H1 (cell line): Measurements from ENCODE around the gene LRRC49. TPM values are rescaled to one million over a fixed set of nuclear protein-coding genes. Genes with fewer than 3 reads are reported as not detected.

Experiments
- CTCF ChIA-PET: fragments of 300-600 bp; sonication (Branson Sonifier 250); formaldehyde crosslinking; loops from one replicate; lab custom pipeline; 2021; ENCODE audit not compliant: partially characterized antibody; lab: Charles Lee
- POLR2A ChIA-PET: fragments of 300-600 bp; sonication (Branson Sonifier 250); formaldehyde crosslinking; loops from one replicate; lab custom pipeline; 2021; ENCODE audit warnings: inconsistent platforms; ENCODE audit not compliant: partially characterized antibody; lab: Charles Lee
- DNase-seq, 2 experiments: peaks; one replicate each; pipeline versions ENCODE4 v3.0.0 to v3.0.0-alpha.2; 2010 to 2022; ENCODE audit warnings: low spot score in 2 of 2, low read depth in 1 of 2, mixed read lengths in 1 of 2
- FAIRE-seq: peaks from 2 replicates; lab custom pipeline; 2011; peaks lifted over from hg19 to GRCh38; lab: Jason Lieb, UNC
- H2AFZ ChIP-seq: 2 replicates; pipeline ENCODE4 v1.8.1; 2012; ENCODE audit warnings: low read length, inconsistent platforms
- H2AK5ac ChIP-seq: 2 replicates; pipeline ENCODE4 v1.6.1; 2013; ENCODE audit warnings: low read depth, low read length
- H2BK120ac ChIP-seq: replicated peaks from 2 replicates; pipeline ENCODE3; 2013; ENCODE audit warnings: low read depth, low read length, inconsistent platforms
- H2BK12ac ChIP-seq: 2 replicates; pipeline ENCODE4 v1.6.1; 2013; ENCODE audit warnings: low read depth, low read length
- H2BK15ac ChIP-seq: 2 replicates; pipeline ENCODE4 v1.6.1; 2013; ENCODE audit warnings: low read length
- H2BK20ac ChIP-seq: 2 replicates; pipeline ENCODE4 v1.6.1; 2013; ENCODE audit warnings: low read length
- H2BK5ac ChIP-seq: 2 replicates; pipeline ENCODE4 v1.6.1; 2013; ENCODE audit warnings: low read depth, low read length
- H3K14ac ChIP-seq: 2 replicates; pipeline ENCODE4 v1.6.1; 2013; ENCODE audit warnings: inconsistent platforms; ENCODE audit not compliant: insufficient read length
- H3K18ac ChIP-seq: 2 replicates; pipeline ENCODE4 v1.6.1; 2013; ENCODE audit warnings: low read length; ENCODE audit errors: extremely low read depth
- H3K23ac ChIP-seq: 2 replicates; pipeline ENCODE4 v1.6.1; 2013; ENCODE audit warnings: inconsistent platforms; ENCODE audit not compliant: insufficient read length
- H3K23me2 ChIP-seq: 2 replicates; pipeline ENCODE4 v1.6.1; 2013; ENCODE audit warnings: low read depth, low read length
- H3K27ac ChIP-seq: 2 replicates; pipeline ENCODE4 v1.6.1; 2011; ENCODE audit warnings: low read depth, low read length, inconsistent platforms
- H3K27me3 ChIP-seq, 4 experiments: replicated peaks in 1 of 4; 1 replicate in 1 of 4; 2 replicates in 3 of 4; pipeline versions ENCODE4 v1.6.1 to v1.8.1; 2011 to 2013; ENCODE audit warnings: low read length in 3 of 4, mild to moderate bottlenecking in 3 of 4, inconsistent platforms in 2 of 4, mixed read lengths in 2 of 4, moderate library complexity in 1 of 4; ENCODE audit not compliant: control insufficient read depth in 3 of 4, insufficient read depth in 3 of 4; ENCODE audit errors: extremely low read depth in 1 of 4
- H3K36me3 ChIP-seq, 4 experiments: 2 replicates each; pipeline versions ENCODE4 v1.6.1 to v1.8.1; 2011 to 2013; ENCODE audit warnings: mild to moderate bottlenecking in 4 of 4, low read length in 3 of 4, moderate library complexity in 2 of 4, control low read depth in 1 of 4, inconsistent platforms in 1 of 4; ENCODE audit not compliant: insufficient read depth in 4 of 4, control insufficient read depth in 2 of 4
- H3K4ac ChIP-seq: replicated peaks from 2 replicates; pipeline ENCODE3; 2013; ENCODE audit warnings: low read length, low read depth, mixed read lengths, inconsistent platforms; ENCODE audit not compliant: insufficient read length
- H3K4me1 ChIP-seq, 4 experiments: replicated peaks in 1 of 4; 1 replicate in 1 of 4; 2 replicates in 3 of 4; pipeline versions ENCODE4 v1.6.1 to v1.8.1; 2011 to 2013; ENCODE audit warnings: low read length in 3 of 4, inconsistent platforms in 2 of 4, mixed read lengths in 1 of 4; ENCODE audit not compliant: insufficient read depth in 4 of 4, control insufficient read depth in 3 of 4
- H3K4me2 ChIP-seq, 2 experiments: 2 replicates each; pipeline versions ENCODE4 v1.6.1 to v1.8.1; 2011 to 2013; ENCODE audit warnings: low read depth in 2 of 2, low read length in 2 of 2, control low read depth in 1 of 2, inconsistent platforms in 1 of 2, mild to moderate bottlenecking in 1 of 2; ENCODE audit not compliant: insufficient read depth in 1 of 2
- H3K4me3 ChIP-seq, 4 experiments: fragments of 200-600, 300-600 bp in 1 of 4; sonication (generic), shearing (Covaris generic), sonication (Bioruptor Twin) in 1 of 4; 2 replicates each; pipeline versions ENCODE4 v1.5.1 to v1.8.1; 2011 to 2016; ENCODE audit warnings: low read length in 4 of 4, low read depth in 3 of 4, control low read depth in 2 of 4, inconsistent platforms in 2 of 4, mild to moderate bottlenecking in 2 of 4, mixed read lengths in 1 of 4, moderate library complexity in 1 of 4; ENCODE audit not compliant: insufficient read depth in 2 of 4; ENCODE audit errors: extremely low read depth in 1 of 4
- H3K56ac ChIP-seq: replicated peaks from 2 replicates; pipeline ENCODE3; 2013; ENCODE audit warnings: low read depth, mild to moderate bottlenecking, mixed read lengths, low read length, inconsistent platforms; ENCODE audit not compliant: insufficient read length
- H3K79me1 ChIP-seq: 2 replicates; pipeline ENCODE4 v1.6.1; 2013; ENCODE audit warnings: low read depth, low read length, control low read depth
- H3K79me2 ChIP-seq, 2 experiments: 2 replicates each; pipeline versions ENCODE4 v1.6.1 to v1.8.1; 2012 to 2013; ENCODE audit warnings: low read length in 2 of 2, mild to moderate bottlenecking in 2 of 2, inconsistent platforms in 1 of 2; ENCODE audit not compliant: insufficient read depth in 2 of 2, control insufficient read depth in 1 of 2
- H3K9ac ChIP-seq, 4 experiments: replicated peaks in 1 of 4; 1 replicate in 1 of 4; 2 replicates in 3 of 4; pipeline versions ENCODE4 v1.6.1 to v1.8.1; 2011 to 2013; ENCODE audit warnings: low read depth in 3 of 4, low read length in 3 of 4, control low read depth in 2 of 4, mild to moderate bottlenecking in 2 of 4, moderate library complexity in 2 of 4, inconsistent platforms in 1 of 4; ENCODE audit errors: extremely low read depth in 1 of 4
- H3K9me3 ChIP-seq, 2 experiments: 2 replicates each; pipeline versions ENCODE4 v1.6.1 to v1.8.1; 2012 to 2013; ENCODE audit warnings: mild to moderate bottlenecking in 2 of 2, moderate library complexity in 2 of 2, control low read depth in 1 of 2, inconsistent platforms in 1 of 2, low read depth in 1 of 2, low read length in 1 of 2, mixed read lengths in 1 of 2; ENCODE audit not compliant: insufficient read depth in 2 of 2
- H4K20me1 ChIP-seq, 2 experiments: replicated peaks in 1 of 2; 2 replicates each; pipeline versions ENCODE3 to v1.8.1; 2011 to 2013; ENCODE audit warnings: inconsistent platforms in 2 of 2, low read length in 2 of 2, mild to moderate bottlenecking in 1 of 2; ENCODE audit not compliant: insufficient read depth in 2 of 2, control insufficient read depth in 1 of 2
- H4K5ac ChIP-seq: 2 replicates; pipeline ENCODE4 v1.6.1; 2013; ENCODE audit warnings: low read length, low read depth, mixed read lengths, inconsistent platforms; ENCODE audit not compliant: insufficient read length
- H4K8ac ChIP-seq: 2 replicates; pipeline ENCODE4 v1.8.0; 2013; ENCODE audit warnings: mild to moderate bottlenecking, moderate library complexity, low read length, inconsistent platforms; ENCODE audit not compliant: insufficient read depth; ENCODE audit errors: extremely low read depth
- H4K91ac ChIP-seq: replicated peaks from 2 replicates; pipeline ENCODE3; 2013; ENCODE audit warnings: low read length, mixed read lengths, inconsistent platforms; ENCODE audit not compliant: insufficient read length
- BRCA1 ChIP-seq: IDR thresholded peaks from 2 replicates; pipeline ENCODE4 v1.6.1; 2012; ENCODE audit warnings: low read depth, low read length, improper control_type of control experiment
- CEBPB ChIP-seq: IDR thresholded peaks from 2 replicates; pipeline ENCODE4 v1.6.1; 2012; ENCODE audit warnings: low read depth, low read length
- CHD1 ChIP-seq: IDR thresholded peaks from 2 replicates; pipeline ENCODE4 v1.6.1; 2012; ENCODE audit warnings: low read depth, low read length, improper control_type of control experiment
- GTF2F1 ChIP-seq: IDR thresholded peaks from 2 replicates; pipeline ENCODE4 v1.6.1; 2012; ENCODE audit warnings: low read depth, low read length, improper control_type of control experiment, borderline replicate concordance
- HDAC6 ChIP-seq: IDR thresholded peaks from one replicate; pipeline ENCODE4 v1.7.1; 2012; ENCODE audit warnings: low read depth, mild to moderate bottlenecking, inconsistent platforms, low read length, moderate library complexity
- JUN ChIP-seq: IDR thresholded peaks from 2 replicates; pipeline ENCODE4 v1.6.1; 2011; ENCODE audit warnings: low read depth, mild to moderate bottlenecking, improper control_type of control experiment, low read length
- JUND ChIP-seq: IDR thresholded peaks from 2 replicates; pipeline ENCODE4 v1.6.1; 2011; ENCODE audit warnings: mild to moderate bottlenecking, improper control_type of control experiment, low read length
- RAD21 ChIP-seq, 2 experiments: IDR thresholded peaks in 1 of 2; conservative IDR thresholded peaks in 1 of 2; 2 replicates each; pipeline ENCODE4 v1.6.1; 2011; ENCODE audit warnings: low read depth in 2 of 2, low read length in 2 of 2, improper control_type of control experiment in 1 of 2, inconsistent platforms in 1 of 2, mild to moderate bottlenecking in 1 of 2, moderate library complexity in 1 of 2
- RFX5 ChIP-seq: IDR thresholded peaks from 2 replicates; pipeline ENCODE4 v1.6.1; 2011; ENCODE audit warnings: low read depth, low read length, improper control_type of control experiment, borderline replicate concordance
- SP2 ChIP-seq: IDR thresholded peaks from 2 replicates; pipeline ENCODE4 v1.6.1; 2012; ENCODE audit warnings: mild to moderate bottlenecking, low read length, inconsistent platforms
- TBP ChIP-seq: IDR thresholded peaks from 2 replicates; pipeline ENCODE4 v1.6.1; 2011; ENCODE audit warnings: low read depth, low read length, improper control_type of control experiment
- TCF12 ChIP-seq: IDR thresholded peaks from 2 replicates; pipeline ENCODE4 v1.6.1; 2011; ENCODE audit warnings: low read depth, mild to moderate bottlenecking, low read length
- ZNF274 ChIP-seq: IDR thresholded peaks from 2 replicates; pipeline ENCODE4 v1.7.0; 2012; ENCODE audit warnings: low read length, borderline replicate concordance; ENCODE audit errors: extremely low read depth
- WGBS, 2 experiments: shearing (Covaris generic) in 1 of 2; methylation state at CpG; one replicate each; pipeline versions ENCODE4 v1.1.6 to v1.1.7; 2013 to 2015; ENCODE audit warnings: low lambda C conversion rate in 2 of 2, mixed read lengths in 2 of 2, inconsistent platforms in 1 of 2, low coverage in 1 of 2, missing lambda C conversion rate in 1 of 2; ENCODE audit not compliant: insufficient replicate concordance in 2 of 2, insufficient coverage in 1 of 2, insufficient read length in 1 of 2; ENCODE audit errors: extremely low coverage in 1 of 2, missing lambda C conversion rate in 1 of 2; 5-methylcytosine and 5-hydroxymethylcytosine counted together
- polyA plus RNA-seq, 7 experiments: library from polyadenylated mRNA; depleted of rRNA in 3 of 7; stranded (reverse) in 5 of 7; unstranded in 2 of 7; fragments of >200 nt in 5 of 7; fragments of 200-250 nt in 2 of 7; gene quantifications; 1 replicate in 5 of 7; 2 replicates in 1 of 7; 4 replicates in 1 of 7; pipeline versions ENCODE4 v1.2.1 to v1.2.3, GENCODE V29; 2011 to 2013; ENCODE audit warnings: missing spikeins in 2 of 7, mixed read lengths in 2 of 7
- total RNA-seq: library from RNA; stranded (reverse); fragmentation: NEBNext Ultra II Directional; extraction: Animal tissue kit (Norgen Biotek cat#: 25700); gene quantifications from 2 replicates; pipeline ENCODE4 v1.2.1, GENCODE V29; 2021
- TF ChIP-seq, protein P1 (sequence below): IDR thresholded peaks from 2 replicates; pipeline ENCODE4 v1.6.1; 2012; ENCODE audit warnings: low read length, inconsistent platforms

Gene LRRC49
- total and polyA plus RNA-seq, 2 of the 8 experiments (the other 6 are each of a cell fraction or from before 2014, with no cell fraction given), result 5.0 to 10.4 TPM

DNA sequence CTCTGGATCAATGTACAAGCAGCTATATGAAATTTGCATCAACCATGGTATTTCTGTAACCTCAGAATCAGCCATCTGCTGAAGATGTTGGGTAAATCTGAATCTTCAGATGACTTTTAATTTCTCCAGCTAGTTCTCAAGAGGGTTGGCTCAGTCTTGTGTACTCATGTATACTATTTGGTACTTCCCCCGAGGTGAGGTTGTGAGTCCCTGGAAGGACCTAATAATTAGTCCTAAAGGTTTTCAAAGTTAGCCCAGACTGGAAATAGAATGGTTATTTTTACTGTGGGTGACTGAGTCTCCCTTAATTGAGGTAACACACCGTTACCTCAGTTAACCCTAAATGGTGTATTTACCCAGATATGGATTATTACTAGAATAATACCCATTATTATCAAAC lies 118.4 kb downstream of the LRRC49 start:
- Histone ChIP-seq H3K36me3 (no peaks in the 10 kb centered on the region), H2BK20ac (no peak overlapping the region), H3K9me3 (no peaks in the 10 kb centered on the region), H4K20me1 (no peaks in the 10 kb centered on the region), H2AK5ac (no peak overlapping the region), H3K4me3 (no peak overlapping the region), H2BK12ac (no peak overlapping the region), H3K23me2 (no peaks in the 10 kb centered on the region), H3K9ac (no peak overlapping the region), H4K8ac (no peak overlapping the region), H2AFZ (no peak overlapping the region), H3K27ac (no peak overlapping the region), H3K79me2 (no peaks in the 10 kb centered on the region), H2BK5ac (no peak overlapping the region), H4K91ac (no peak overlapping the region), H3K27me3 (no peaks in the 10 kb centered on the region), H3K4me2 (no peak overlapping the region), H3K23ac (no peak overlapping the region), H3K4me1 (no peaks in the 10 kb centered on the region), H4K5ac (no peak overlapping the region), H2BK120ac (no peak overlapping the region), H3K79me1 (no peaks in the 10 kb centered on the region), H2BK15ac (no peak overlapping the region), H3K18ac (no peak overlapping the region), H3K4ac (no peak overlapping the region), H3K14ac (no peak overlapping the region), H3K56ac (no peak overlapping the region)
- FAIRE-seq (no peak), DNase-seq (no peak)
- WGBS, 2 experiments, result 74% methylated on average over 2 of the region's 2 CpGs; no CpG with 5 or more reads in 1 of the 2 experiments
- ChIA-PET CTCF (interaction anchor here (0.6 to 3.1 kb wide), 21 partner anchors 9 to 439 kb away, joined by 3 to 22 read pairs (median 4); partner anchors contain the start of gene LARP6), POLR2A (no interaction called here)
- TF ChIP-seq HDAC6 (no peak), CHD1 (no peak), RAD21 (IDR thresholded peaks at IDR 0.05 in 1 of 2, conservative IDR thresholded peaks at IDR 0.05 in 1 of 2; ENCODE audit: low read depth in 2 of 2, low read length in 2 of 2) (no peak), ZNF274 (no peak), GTF2F1 (no peak), CEBPB (no peak), RFX5 (no peak), TCF12 (no peak), JUND (no peak), JUN (no peak), BRCA1 (no peak), SP2 (no peak), TBP (no peak)
- TF ChIP-seq, protein P1, sequence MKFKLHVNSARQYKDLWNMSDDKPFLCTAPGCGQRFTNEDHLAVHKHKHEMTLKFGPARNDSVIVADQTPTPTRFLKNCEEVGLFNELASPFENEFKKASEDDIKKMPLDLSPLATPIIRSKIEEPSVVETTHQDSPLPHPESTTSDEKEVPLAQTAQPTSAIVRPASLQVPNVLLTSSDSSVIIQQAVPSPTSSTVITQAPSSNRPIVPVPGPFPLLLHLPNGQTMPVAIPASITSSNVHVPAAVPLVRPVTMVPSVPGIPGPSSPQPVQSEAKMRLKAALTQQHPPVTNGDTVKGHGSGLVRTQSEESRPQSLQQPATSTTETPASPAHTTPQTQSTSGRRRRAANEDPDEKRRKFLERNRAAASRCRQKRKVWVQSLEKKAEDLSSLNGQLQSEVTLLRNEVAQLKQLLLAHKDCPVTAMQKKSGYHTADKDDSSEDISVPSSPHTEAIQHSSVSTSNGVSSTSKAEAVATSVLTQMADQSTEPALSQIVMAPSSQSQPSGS, result no peak
